K562 (cell line): ENCODE measurements around the gene RPL9. TPM values are rescaled to one million over a fixed set of nuclear protein-coding genes. Genes with fewer than 3 reads are reported as not detected.
A peak's percentile ranks its signal among the peaks of the same experiment; 100 is the strongest.

Experiments used
- CBX2 ChIP-seq: fragments of 200-600 bp; sonication (generic); IDR thresholded peaks from one replicate; pipeline ENCODE4 v1.6.1; 2012; ENCODE audit warnings: mild to moderate bottlenecking, low read length, inconsistent platforms; ENCODE audit not compliant: insufficient read depth, poor library complexity, severe bottlenecking
- FOXP1 ChIP-seq: sonication (generic); formaldehyde crosslinking; IDR thresholded peaks from 2 replicates; pipeline ENCODE4 v1.8.0; 2022; ENCODE audit warnings: mild to moderate bottlenecking, missing genetic modification reagents
- HNRNPLL ChIP-seq: fragments of 200-400 bp; formaldehyde crosslinking; IDR thresholded peaks from 2 replicates; pipeline ENCODE4 v1.6.1; 2017; ENCODE audit warnings: low read length, low read depth, mild to moderate bottlenecking; ENCODE audit not compliant: poor library complexity, severe bottlenecking
- JUNB ChIP-seq: fragments of 450-650 bp; formaldehyde crosslinking; conservative IDR thresholded peaks from 2 replicates; pipeline ENCODE4 v1.4.0; 2020; ENCODE audit warnings: mild to moderate bottlenecking
- NCOA2 ChIP-seq, 2 experiments: fragments of 450-650 bp; IDR thresholded peaks; 2 replicates each; pipeline ENCODE4 v1.6.1; 2018; ENCODE audit warnings: mild to moderate bottlenecking in 2 of 2, moderate library complexity in 1 of 2; ENCODE audit not compliant: partially characterized antibody in 2 of 2
- NFIC ChIP-seq: fragments of 450-650 bp; IDR thresholded peaks from 2 replicates; pipeline ENCODE4 v1.6.1; 2017; ENCODE audit warnings: mild to moderate bottlenecking, inconsistent platforms
- POLR2AphosphoS2 ChIP-seq: IDR thresholded peaks from 2 replicates; pipeline ENCODE4 v1.6.1; 2012; ENCODE audit warnings: low read length, improper control_type of control experiment
- RBM39 ChIP-seq: fragments of 200-400 bp; formaldehyde crosslinking; optimal IDR thresholded peaks from 2 replicates; pipeline ENCODE3; 2018; ENCODE audit warnings: low read depth, low read length
- SRF ChIP-seq, 2 experiments: fragments of 250-450, 450-650 bp in 1 of 2; sonication (Bioruptor Pico) in 1 of 2; sonication (generic) in 1 of 2; formaldehyde crosslinking; IDR thresholded peaks; 2 replicates each; pipeline versions ENCODE4 v1.5.0 to v1.5.1; 2020 to 2022; ENCODE audit warnings: mild to moderate bottlenecking in 1 of 2, missing genetic modification reagents in 1 of 2
- ZNF12 ChIP-seq: sonication (generic); formaldehyde crosslinking; IDR thresholded peaks from 2 replicates; pipeline ENCODE4 v1.4.0; 2020; ENCODE audit warnings: mild to moderate bottlenecking, missing genetic modification reagents
- ZNF224 ChIP-seq: sonication (generic); formaldehyde crosslinking; IDR thresholded peaks from 2 replicates; pipeline ENCODE4 v1.8.0; 2022; ENCODE audit warnings: mild to moderate bottlenecking, missing genetic modification reagents
- polyA plus RNA-seq, 8 experiments: library from polyadenylated mRNA; depleted of rRNA in 4 of 8; stranded (reverse) in 5 of 8; unstranded in 3 of 8; fragments of >200 nt; fragmentation: Nextera tagmentation in 2 of 8; fragmentation: Illumina TruSeq in 1 of 8; extraction: Ambion mirVana in 2 of 8; extraction: Trizol in 1 of 8; gene quantifications; 2 replicates each; pipeline versions ENCODE4 v1.2.1 to v1.2.3, GENCODE V29; 2011 to 2014; ENCODE audit warnings: inconsistent platforms in 1 of 8, missing spikeins in 1 of 8
- total RNA-seq, 7 experiments: library from RNA; depleted of rRNA in 6 of 7; stranded (reverse); fragments of >200 nt in 6 of 7; fragmentation: Illumina TruSeq in 2 of 7; extraction: Trizol in 2 of 7; gene quantifications; 2 replicates each; pipeline versions ENCODE4 v1.2.1 to v1.2.3, GENCODE V29; 2011 to 2021; ENCODE audit warnings: low replicate concordance in 1 of 7
- TF ChIP-seq, protein P1 (sequence below): fragments of 200-600 bp; sonication (generic); IDR thresholded peaks from one replicate; pipeline ENCODE4 v1.6.1; 2012; ENCODE audit warnings: mild to moderate bottlenecking, low read depth, low read length, inconsistent platforms
- TF ChIP-seq, protein P2 (sequence below), 2 experiments: fragments of 450-650 bp; conservative IDR thresholded peaks; 2 replicates each; pipeline ENCODE4 v1.6.1; 2017; ENCODE audit warnings: mild to moderate bottlenecking in 2 of 2, moderate library complexity in 2 of 2

RPL9 gene
- total and polyA plus RNA-seq, 9 of the 15 experiments (the other 6 are each of a cell fraction or from before 2014, with no cell fraction given): 1,925 to 5,178 (median 3,033) TPM

DNA sequence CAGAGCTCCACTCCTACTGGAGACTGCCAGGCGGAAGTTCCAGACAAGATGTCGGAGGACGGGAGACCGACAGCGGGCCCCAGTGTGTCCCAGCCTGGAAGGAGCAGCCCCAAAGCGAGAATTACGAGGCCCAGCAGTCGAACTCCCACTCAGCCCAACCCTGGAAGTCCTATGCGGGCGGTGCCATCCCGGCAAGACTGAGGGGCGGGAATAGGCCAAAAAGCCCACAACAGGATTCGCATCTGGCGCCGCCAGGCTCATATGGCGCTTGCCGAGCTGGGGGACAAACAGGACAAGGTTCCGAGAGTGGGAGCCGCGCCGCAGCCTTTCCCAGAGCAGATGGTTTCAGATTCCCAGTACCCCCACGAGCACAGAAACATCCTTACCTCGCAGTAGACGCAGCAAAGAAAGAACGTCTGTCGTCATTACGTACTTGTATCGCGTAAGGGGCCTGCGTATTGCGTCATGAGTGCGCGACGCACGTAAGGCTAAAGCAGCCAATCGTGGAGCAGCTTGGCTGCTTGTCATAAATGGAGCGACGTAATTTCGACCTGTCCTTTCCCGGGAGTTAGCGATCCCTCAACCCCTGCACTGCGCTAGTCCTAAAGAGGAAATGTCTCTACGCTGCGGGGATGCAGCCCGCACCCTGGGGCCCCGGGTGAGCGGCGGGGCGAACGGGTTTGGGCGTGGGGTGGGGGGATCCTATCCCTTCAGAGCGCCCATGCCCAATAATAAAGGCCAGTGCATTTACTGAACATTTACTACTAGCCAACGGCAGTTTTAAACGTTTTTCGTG is at the start of gene RPL9, which contains the start of gene LIAS (continued):
- TF ChIP-seq, protein P1, sequence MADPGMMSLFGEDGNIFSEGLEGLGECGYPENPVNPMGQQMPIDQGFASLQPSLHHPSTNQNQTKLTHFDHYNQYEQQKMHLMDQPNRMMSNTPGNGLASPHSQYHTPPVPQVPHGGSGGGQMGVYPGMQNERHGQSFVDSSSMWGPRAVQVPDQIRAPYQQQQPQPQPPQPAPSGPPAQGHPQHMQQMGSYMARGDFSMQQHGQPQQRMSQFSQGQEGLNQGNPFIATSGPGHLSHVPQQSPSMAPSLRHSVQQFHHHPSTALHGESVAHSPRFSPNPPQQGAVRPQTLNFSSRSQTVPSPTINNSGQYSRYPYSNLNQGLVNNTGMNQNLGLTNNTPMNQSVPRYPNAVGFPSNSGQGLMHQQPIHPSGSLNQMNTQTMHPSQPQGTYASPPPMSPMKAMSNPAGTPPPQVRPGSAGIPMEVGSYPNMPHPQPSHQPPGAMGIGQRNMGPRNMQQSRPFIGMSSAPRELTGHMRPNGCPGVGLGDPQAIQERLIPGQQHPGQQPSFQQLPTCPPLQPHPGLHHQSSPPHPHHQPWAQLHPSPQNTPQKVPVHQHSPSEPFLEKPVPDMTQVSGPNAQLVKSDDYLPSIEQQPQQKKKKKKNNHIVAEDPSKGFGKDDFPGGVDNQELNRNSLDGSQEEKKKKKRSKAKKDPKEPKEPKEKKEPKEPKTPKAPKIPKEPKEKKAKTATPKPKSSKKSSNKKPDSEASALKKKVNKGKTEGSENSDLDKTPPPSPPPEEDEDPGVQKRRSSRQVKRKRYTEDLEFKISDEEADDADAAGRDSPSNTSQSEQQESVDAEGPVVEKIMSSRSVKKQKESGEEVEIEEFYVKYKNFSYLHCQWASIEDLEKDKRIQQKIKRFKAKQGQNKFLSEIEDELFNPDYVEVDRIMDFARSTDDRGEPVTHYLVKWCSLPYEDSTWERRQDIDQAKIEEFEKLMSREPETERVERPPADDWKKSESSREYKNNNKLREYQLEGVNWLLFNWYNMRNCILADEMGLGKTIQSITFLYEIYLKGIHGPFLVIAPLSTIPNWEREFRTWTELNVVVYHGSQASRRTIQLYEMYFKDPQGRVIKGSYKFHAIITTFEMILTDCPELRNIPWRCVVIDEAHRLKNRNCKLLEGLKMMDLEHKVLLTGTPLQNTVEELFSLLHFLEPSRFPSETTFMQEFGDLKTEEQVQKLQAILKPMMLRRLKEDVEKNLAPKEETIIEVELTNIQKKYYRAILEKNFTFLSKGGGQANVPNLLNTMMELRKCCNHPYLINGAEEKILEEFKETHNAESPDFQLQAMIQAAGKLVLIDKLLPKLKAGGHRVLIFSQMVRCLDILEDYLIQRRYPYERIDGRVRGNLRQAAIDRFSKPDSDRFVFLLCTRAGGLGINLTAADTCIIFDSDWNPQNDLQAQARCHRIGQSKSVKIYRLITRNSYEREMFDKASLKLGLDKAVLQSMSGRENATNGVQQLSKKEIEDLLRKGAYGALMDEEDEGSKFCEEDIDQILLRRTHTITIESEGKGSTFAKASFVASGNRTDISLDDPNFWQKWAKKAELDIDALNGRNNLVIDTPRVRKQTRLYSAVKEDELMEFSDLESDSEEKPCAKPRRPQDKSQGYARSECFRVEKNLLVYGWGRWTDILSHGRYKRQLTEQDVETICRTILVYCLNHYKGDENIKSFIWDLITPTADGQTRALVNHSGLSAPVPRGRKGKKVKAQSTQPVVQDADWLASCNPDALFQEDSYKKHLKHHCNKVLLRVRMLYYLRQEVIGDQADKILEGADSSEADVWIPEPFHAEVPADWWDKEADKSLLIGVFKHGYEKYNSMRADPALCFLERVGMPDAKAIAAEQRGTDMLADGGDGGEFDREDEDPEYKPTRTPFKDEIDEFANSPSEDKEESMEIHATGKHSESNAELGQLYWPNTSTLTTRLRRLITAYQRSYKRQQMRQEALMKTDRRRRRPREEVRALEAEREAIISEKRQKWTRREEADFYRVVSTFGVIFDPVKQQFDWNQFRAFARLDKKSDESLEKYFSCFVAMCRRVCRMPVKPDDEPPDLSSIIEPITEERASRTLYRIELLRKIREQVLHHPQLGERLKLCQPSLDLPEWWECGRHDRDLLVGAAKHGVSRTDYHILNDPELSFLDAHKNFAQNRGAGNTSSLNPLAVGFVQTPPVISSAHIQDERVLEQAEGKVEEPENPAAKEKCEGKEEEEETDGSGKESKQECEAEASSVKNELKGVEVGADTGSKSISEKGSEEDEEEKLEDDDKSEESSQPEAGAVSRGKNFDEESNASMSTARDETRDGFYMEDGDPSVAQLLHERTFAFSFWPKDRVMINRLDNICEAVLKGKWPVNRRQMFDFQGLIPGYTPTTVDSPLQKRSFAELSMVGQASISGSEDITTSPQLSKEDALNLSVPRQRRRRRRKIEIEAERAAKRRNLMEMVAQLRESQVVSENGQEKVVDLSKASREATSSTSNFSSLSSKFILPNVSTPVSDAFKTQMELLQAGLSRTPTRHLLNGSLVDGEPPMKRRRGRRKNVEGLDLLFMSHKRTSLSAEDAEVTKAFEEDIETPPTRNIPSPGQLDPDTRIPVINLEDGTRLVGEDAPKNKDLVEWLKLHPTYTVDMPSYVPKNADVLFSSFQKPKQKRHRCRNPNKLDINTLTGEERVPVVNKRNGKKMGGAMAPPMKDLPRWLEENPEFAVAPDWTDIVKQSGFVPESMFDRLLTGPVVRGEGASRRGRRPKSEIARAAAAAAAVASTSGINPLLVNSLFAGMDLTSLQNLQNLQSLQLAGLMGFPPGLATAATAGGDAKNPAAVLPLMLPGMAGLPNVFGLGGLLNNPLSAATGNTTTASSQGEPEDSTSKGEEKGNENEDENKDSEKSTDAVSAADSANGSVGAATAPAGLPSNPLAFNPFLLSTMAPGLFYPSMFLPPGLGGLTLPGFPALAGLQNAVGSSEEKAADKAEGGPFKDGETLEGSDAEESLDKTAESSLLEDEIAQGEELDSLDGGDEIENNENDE: no peak
- TF ChIP-seq, protein P2, sequence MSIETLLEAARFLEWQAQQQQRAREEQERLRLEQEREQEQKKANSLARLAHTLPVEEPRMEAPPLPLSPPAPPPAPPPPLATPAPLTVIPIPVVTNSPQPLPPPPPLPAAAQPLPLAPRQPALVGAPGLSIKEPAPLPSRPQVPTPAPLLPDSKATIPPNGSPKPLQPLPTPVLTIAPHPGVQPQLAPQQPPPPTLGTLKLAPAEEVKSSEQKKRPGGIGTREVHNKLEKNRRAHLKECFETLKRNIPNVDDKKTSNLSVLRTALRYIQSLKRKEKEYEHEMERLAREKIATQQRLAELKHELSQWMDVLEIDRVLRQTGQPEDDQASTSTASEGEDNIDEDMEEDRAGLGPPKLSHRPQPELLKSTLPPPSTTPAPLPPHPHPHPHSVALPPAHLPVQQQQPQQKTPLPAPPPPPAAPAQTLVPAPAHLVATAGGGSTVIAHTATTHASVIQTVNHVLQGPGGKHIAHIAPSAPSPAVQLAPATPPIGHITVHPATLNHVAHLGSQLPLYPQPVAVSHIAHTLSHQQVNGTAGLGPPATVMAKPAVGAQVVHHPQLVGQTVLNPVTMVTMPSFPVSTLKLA (conservative IDR thresholded peaks at IDR 0.05): peak; percentile 78 to 86
- TF ChIP-seq SRF (CRISPR knock-in tag; IDR thresholded peaks at IDR 0.05) (peak in 1 of 2 experiments; percentile 89; a peak in 2 of 4 replicates), HNRNPLL (peak; percentile 80), CBX2 (no peak), POLR2AphosphoS2 (peak; percentile 95; the same call in 1 of the 2 replicates), ZNF224 (CRISPR knock-in tag) (no peak), FOXP1 (CRISPR knock-in tag) (no peak; the same call in 1 of the 2 replicates), NFIC (peak; percentile 56), NCOA2 (IDR thresholded peaks at IDR 0.05; ENCODE audit: partially characterized antibody in 2 of 2) (no peak), JUNB (CRISPR knock-in tag) (peak; percentile 75; the same call in 1 of the 2 replicates), ZNF12 (CRISPR knock-in tag) (no peak; the same call in 1 of the 2 replicates), RBM39 (no peak)
